OCI-M2 (cell line): ENCODE data around the gene EPC1.
"Not testable (repeated sequence)": the region's sequence is repeated elsewhere in the genome, so short reads cannot be mapped to it uniquely, and the experiment has no call there.

ENCODE experiments used
- DNase-seq: peaks from one replicate; lab custom pipeline; 2025; ENCODE audit not compliant: unreplicated experiment; lab: John Stamatoyannopoulos, UW

Gene EPC1

DNA sequence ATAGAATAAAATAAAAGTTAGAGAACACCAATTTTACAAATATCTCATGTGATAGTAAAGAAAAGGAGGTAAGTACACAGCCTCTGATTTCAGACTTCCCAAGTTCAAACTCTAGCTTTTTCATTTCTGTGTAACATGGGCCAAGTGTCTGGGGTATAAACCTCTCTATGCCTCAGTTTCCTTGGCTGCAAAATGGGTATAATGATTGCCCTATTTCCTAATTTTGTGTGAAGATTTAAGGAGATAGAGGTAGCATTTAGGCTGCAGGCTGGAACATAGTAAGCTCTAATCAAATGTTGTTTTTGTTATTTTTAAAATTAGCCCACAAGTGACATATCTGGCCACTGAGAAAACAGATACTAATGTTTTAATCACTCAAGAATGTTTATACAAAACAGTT is 26.1 kb upstream of the EPC1 start:
- DNase-seq = no peak

DNA sequence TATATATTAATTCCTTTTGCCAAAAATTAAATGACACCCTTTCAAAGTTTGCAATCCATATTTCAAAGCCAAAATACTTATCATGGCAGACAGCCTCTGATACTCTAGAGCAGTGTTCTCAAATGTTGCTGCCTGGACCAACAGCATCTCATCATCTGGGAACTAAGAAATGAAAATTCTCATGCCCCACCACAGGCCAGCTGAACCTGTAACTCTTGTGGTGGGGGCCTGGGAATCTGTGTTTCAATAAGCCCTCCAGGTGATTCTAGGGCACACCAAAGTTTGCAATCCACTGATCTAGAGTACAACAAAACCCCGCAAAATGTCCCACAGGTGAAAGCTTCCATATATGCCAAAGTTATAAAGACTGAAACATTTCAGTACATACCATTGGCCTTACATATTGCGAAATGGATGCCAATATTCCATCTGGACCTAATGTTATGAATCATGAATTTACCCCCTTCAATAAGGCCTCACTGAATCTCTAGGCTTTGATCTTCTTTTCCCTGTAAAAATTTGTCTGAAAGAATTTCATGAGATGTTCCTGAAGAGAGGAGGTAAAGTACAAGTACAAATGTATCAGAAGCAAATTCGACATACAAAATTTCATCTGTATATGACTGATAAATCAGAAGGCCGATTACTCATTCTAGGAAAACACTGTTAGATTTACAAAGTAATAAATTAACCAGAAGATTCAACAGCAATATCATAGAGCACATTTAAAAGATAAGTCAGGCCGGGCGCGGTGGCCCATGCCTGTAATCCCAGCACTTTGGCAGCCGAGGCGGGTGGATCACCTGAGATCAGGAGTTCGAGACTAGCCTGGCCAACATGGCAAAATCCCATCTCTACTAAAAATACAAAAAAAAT is 25.3 kb upstream of the EPC1 start:
- no peak for DNase-seq

DNA sequence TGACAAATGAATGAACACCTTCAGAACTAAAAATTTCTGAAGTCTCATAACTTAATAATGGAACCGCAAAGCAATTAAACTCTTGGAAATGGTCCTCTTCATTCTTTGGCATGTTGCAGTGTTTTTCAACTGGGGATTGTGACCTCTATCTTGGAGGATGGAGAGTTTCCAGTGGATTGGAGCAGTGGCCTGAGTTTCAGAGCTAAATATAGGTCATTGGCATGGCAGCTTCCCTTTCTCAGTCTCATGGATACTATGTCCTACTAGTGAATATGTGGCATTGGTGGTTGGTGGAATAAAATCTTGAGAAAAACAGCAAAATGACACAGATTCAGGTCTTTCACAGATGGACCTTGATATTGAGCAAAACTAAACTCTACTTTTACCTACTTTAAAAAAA is 24.1 kb upstream of the EPC1 start:
- DNase-seq = no peak

DNA sequence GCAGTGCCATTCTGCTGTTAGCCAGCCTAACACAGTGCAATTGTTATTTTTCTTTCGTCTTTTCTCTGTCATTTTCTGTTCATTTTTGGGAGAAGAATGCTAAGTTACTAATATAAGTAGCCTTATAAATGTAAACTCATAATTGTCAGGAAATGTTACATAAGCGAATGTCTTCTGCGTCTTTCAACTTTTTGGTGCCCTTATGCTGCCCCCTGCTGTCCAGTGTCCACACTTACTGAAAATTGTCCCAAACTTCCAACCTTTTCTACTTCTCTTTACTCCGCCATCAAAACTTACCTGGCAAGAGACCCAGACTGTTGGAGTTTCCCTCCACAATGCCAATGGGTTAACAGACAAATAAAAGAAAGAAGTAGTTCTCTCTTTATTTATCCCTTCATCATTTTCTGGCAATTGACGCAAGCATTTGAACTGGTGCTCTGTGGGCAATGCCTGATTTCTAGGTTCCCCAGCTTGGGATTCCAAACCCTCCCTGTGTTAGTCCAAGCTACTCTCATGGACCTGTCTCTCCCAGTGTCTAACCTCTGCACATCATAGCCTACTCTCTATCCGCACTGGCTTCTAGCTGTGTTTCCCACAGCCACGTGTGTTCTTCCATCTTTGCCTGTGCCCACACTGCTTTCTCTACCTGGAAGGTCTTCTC is 21.0 kb upstream of the EPC1 start:
- no peak for DNase-seq

DNA sequence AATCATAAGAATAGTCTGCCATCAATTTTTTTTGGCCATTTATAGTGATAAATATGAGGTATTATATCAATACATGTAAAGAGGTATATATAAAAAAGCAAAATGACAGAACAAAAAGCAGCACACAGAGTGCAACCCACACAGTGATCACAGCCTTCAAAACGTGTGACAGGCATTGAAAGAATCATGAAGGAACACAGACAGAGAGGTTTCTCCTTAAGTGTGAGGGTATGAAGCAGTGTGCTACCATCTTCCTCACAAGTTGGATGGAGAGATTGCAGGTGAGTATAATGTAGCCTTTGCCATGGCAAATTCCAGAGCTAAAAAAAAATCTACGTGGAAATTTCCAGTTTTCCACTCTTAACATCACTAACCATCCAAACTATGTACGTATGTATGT is 19.6 kb upstream of the EPC1 start:
- DNase-seq = no peak

DNA sequence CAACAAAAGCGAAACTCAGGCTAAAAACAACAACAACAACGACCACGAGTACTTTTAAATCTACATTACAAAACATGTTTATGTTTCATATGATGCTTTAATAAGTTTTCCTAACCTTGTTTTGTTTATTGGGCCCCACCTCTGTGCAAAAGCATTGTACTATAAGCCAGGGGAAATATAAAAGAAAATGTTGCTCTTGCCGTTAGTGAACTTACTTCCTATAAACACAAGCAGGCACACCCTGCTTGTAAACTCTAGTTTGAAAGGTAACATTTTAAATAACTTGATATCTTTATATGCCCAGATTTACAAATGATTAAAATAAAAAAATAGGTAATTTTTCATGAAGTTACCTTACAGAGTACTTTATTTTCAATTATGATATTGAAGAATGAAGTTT is 19.2 kb upstream of the EPC1 start:
- no peak for DNase-seq

DNA sequence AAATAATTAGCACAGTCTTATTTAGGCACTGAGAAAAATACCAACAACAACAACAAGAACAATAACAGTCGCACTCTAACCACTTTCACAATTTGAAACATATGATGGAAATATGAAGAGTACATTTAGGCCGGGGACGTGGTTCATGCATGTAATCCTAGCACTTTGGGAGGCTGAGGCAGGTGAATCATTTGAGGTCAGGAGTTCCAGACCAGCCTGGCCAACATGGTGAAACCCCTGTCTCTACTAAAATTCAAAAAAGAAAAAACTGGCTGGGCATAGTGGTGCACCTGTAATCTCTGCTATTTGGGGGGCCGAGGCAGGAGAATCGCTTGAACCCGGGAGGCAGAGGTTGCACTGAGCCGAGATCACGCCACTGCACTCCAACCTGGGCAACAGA is 18.4 kb upstream of the EPC1 start:
- not testable (repeated sequence) for DNase-seq

DNA sequence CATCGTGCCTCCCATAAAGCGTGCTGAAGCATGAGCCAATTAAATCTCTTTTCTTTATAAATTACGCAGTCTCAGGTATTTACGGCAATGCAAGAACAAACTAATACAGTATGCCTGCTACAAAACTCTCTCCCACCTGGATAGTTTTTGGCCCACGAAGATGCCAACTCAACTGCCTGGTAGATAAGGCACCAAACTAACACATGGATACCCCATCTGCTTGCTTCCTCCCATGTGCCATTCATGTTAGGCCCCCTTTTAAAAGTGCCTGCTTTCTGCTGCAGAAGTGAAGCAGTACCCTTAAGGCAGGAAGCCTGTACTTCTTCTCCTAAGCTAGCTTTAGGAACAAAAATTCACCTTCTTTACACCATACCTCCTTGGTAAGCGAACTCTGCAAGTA is 15.6 kb upstream of the EPC1 start:
- no peak for DNase-seq

DNA sequence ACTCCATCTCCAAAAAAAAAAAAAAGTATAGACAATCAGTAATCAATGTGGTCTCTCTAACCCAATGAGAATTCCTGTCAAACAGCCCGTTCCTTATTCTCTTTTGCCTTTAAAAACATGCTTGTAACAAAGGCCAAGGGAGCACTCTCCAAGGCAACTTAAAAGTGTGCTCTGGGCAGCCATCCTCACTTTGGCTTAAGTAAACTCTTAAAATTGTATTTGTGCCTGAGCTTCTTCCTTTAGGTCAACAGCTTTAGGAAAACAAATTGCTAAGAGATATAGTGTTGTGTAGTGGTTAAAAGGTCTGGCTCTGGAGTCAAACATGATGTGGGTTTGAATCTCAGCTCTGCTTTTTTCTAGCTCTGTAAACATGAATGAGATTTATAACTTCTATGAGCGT is 13.9 kb upstream of the EPC1 start:
- DNase-seq = no peak

DNA sequence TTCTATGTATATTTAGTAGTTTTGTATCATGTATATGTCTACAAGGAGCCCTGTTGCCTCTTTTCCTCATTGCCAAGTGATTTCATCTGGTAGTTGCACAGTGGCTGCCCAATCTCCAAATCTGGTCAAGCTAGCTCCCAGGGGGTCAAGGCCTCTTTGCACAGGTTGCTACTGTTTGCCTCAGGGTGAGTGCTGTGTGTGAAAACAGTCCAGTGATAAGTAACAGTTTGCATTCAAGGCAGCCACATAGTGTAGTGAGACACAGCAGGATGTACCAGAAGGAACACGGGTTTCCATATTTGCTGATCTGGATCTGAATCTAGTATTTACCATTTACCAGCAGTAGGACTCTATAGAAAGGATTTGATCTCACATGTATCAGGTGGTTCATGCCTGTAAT is 13.3 kb upstream of the EPC1 start:
- DNase-seq = no peak

DNA sequence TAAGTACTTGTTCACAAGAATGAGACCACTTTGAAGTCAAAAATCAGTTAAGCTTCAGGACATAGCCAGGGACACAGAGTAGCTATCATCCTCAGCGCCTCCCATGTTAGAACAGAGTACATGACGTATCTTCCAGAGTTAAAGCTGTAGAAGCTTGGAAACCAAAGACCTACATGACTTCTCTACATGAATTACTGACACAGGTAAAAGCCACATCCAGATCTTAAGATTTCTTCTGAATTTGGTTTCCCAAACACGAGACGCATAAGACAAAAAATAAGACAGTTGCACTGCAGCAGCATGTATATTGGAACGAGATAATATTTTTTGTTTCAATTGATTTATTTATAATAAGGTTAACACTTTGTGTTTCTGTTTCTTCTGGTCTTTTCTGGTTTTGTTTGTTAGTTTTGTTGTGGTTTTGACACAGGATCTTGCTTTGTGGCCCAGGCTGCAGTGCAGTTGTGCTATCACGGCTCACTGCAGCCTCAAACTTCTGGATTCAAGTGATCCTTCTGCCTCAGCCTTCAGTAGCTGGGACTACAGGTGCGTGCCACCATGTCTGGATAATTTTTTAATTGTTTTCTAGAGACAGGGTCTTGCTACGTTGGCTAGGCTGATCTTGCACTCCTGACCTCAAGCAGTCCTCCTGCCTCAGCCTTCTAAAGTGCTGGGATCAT is 10.2 kb upstream of the EPC1 start:
- DNase-seq = no peak

DNA sequence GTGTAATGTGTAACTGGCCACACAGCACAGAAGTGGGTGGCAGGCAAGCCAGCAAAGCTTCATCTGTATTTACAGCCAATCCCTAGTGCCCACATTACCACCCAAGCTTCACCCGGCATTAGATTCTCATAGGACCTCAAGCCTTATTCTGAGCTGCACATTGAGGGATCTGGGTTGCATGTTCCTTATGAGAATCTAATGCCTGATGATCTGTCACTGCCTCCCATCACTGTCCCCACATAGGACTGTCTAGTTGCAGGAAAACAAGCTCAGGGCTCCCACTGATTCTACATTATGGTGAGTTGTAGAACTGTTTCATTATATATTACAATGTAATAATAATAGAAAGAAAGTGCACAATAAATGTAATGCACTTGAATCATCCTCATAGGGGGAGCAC is 7.7 kb upstream of the EPC1 start:
- not testable (repeated sequence) for DNase-seq

DNA sequence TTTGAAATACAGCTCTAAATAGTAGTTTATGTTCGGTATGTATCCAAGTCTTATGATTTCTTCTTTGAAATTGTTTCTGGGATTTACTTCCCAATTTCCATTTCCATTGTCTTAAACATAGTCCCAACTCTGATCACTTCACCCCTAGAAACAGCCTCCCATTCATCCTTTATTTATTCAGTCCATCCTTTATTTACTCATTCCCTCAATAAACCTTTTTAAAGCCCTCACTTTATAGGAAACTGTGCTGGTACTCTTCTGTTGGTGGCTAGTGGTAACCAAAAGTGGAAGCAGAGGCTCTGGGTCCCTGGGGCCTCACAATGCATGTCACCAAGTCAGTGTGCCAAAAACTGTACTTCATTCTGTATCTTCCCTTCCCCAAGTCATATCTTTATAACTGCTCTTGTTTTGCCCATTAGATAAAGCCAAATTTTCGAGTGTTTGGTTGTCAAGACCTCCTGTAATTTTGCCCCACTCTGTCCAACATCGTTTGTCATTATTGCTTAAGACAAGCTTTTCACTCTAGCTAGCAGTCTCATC is 3.9 kb upstream of the EPC1 start:
- DNase-seq = no peak

DNA sequence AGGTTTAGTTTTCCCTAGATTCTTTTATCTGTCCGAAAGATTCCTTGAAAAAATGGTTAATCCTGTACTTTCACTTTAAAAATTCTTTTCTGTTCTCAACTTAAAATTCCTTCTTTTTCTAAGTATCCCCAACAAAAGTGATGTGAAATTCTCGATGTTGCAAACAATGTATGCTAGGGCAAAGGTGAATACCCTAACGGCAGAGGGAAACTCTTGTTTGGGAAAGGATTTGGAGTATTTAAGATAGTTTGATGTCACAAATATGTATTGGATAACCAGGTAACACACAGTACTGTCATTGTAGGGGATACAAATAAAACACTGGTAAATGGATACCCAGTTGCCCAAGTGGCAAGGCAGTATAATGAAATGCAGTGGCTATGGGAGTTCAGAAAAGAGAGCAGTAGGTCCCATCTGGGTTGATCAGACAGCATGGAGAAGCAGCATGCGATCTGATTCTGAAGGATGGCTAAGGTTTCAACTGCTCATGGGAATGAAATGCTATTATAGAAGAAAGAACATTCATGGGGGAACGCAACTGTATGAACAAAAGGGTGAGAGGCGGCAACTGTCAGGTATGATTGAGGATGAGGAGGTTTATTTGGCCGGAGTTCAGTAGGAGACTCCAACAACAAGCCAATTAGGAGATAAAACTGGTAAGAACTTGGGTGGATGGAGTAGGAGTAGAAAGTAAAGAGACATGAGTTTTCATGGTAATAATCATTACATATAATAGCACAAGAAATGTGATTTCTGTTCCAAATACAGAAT is 3.2 kb upstream of the EPC1 start:
- no peak for DNase-seq

DNA sequence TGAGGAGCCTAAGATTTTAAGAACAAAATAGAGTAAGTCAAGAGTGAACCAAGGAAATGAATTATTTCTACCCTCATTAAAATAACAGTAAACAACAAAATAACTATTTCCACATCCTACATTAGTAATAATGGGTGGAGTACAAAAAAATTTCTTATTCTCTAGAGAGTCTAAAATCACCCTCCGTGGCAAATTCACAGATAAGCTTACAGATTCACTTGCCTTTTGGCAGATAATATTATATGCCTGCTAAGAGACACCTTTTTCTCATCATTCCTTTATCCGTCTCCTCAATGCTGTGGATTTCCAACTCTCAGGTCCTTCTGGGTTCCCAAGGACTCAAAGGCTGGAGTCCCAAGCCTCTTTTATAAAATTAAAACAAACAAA is 2.2 kb upstream of the EPC1 start:
- no peak for DNase-seq

DNA sequence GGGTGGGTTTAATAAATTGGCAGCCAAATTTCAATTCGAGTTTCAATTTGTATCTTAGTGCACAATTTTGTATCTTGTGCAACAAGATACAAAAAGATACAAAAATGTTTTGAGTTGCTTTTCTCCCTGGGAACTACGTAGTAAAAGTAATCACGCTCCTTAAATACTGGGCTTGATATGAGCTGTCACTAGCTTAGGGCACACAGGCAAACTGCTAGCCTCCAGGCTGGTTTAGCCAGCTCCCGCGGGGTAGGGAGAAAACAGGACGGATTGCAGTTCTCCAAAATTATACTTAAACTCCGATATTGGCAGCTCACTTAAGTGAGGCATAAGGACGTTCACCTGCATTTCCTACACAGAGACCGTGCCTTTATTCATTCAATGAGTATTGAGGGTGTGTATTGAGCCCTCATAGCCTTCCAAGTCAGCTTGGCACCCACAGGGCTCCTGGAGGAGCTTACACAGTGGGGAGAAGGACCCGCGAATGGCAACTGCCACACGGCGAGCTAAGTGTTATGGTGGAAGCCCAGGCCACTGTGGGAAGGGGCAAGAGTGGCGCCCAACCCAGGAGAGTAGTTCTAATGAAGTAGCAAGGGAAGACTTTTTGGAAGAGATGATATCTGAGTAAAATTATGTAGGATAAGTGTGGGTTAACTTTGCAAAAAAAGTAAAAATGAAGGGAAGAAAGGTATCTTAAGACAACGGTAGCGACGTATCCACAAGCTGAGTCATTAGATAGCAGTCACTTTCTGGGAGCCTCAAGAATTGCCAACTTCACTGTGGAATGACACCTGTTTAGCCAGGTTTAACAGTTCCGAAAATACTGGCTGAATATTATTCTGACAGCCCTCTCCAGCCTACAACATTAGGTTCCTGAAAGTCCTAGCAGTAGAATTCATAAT is 1.6 kb upstream of the EPC1 start:
- no peak for DNase-seq

DNA sequence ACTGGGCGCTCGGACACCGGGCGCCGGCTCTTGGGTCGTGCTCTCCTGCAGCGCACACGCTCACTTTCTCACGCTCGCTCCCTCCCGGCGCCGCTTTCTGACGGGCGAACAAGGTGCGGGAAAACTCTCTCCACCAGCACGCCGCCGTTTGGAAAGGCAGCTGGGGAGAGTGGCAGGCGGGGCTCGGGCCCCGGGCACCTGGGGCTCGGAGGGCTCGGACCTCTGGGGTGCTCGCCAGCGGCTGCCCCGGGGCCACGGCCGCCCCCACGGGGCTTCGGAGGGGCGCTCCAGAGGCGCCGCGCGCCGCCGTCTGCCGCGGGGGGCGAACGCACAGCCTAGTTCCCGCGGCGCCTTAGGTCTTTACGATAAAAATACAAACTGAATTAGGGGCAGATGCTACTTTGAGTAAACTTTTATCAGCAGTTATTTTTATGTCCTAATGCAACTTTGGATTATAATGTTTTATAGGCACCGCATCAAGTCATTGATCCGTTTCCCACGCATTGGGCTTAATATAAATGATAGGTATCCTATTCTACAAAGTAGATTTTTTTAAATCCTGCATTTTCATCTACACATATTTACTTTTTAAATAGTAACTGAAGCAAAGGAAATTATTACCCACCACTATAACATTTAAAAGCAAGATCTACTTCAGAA is 535 bp upstream of the EPC1 start:
- no peak for DNase-seq

DNA sequence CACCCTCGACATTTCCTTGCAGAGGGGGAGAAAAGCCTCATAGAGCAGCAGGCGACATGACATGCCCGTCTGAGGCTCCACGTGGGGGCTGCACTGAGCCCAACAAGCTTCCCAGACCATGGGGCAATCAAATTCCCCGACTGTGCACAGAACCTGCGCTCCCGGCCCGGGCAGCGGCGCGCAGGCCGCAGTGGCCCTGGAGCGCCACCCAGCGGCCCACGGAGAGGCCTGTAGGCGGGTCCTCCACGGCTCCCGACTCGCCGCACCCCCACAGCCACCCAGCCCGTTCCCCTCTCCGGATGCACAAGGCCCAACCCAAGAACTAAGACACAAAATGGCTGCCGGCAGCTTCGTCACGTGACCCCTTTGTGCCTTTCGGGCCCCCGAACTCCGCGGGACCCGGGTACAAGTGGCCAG is 816 bp downstream of the EPC1 start:
- peak; percentile 48 for DNase-seq

DNA sequence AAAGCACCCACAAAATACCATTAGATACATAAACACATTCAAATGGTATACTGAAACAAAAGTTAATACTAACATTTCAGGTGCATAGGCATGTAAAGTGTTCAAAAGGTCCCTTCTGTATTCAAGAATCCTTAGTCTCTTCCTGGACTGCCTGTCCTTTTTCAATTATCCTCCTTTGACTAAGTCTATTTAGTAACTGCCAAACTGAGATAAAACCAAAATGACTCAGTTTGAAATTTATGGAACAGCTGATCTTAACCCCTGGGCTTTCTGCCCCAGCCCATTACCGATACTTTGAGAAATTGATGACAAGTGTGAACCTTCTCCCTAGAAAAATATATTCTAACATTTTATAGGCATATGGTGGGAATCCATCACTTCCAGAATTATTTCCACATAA is 5.4 kb downstream of the EPC1 start:
- no peak for DNase-seq
